Right ventricle myocardium inferior (tissue), 1 donor: Measurements from ENCODE around the gene DUSP7. TPM values are rescaled to one million over a fixed set of nuclear protein-coding genes. Genes with fewer than 3 reads are reported as not detected.

ENCODE experiments used
- ATAC-seq: fragments of 200-7000 bp; cut with Tn5 transposase; one replicate; pipeline ENCODE4 v1.9.1; 2020; ENCODE audit warnings: mild to moderate bottlenecking, moderate library complexity
- DNase-seq: peaks from one replicate; pipeline ENCODE4 v3.0.0; 2021; ENCODE audit errors: missing footprints
- intact Hi-C: fragments of 100-400 bp; cut with DNase I; formaldehyde crosslinking; loops from one replicate; pipeline ENCODE4 v1.11.0; 2022
- total RNA-seq: library from RNA; stranded (reverse); fragmentation: NEBNext Ultra II Directional; extraction: Animal tissue kit (Norgen Biotek cat#: 25700); gene quantifications from one replicate; pipeline ENCODE4 v1.2.1, GENCODE V29; 2021
- donor health status: DM: no; HTN: yes; CAD: no; lungs with severe emphysema.

The DUSP7 gene
- total RNA-seq, 1 donor from 2014 or later = 25.0 TPM

DNA sequence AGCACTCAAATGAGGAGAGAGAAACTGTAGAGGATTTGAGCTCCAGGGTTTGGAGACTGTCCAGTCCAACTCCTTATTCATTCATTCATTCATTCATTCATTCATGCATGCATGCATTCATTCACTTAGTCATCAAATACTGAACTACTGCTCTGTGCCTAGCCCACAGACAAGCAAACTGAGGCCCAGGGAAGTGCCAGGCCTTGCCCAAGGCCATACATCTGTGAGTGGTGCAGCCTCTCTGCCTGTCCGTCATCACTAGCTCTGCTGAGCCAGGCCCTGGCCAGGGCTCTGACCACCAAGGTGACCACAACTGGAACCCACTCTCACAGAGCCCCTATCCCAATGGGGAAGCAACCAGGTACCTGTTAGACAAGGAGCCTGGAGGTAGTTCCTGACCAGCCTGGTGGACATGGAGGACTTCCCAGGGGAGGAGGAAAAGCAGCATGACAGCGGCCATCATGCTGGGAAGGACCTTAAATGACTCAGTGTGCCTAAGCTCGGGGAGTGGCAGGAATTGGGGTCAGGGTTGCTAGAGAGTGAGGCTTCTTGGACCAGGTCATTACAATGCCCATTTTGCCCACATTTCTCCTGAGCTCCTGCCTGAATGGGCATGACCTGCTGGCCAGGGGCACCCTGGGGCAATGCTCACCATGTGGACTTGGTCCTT, 33.1 kb downstream of the DUSP7 start:
- intact Hi-C loops = loop anchor here (2.0 kb wide), 1 partner anchor 34 kb away; the partner anchor contains the start of gene DUSP7
- no peak for DNase-seq
- no peak for ATAC-seq

GRCh38 chr3:52022323-52023100, 33.9 kb downstream of the DUSP7 start:
- ATAC-seq (peak; percentile 25), DNase-seq (no peak)
- intact Hi-C loops = loop anchor here (2.0 kb wide), 1 partner anchor 34 kb away; the partner anchor contains the start of gene DUSP7

- intact Hi-C loops = loop anchor here (2.0 kb wide), 1 partner anchor 35 kb away; the partner anchor contains the start of gene DUSP7
- ATAC-seq = peak; percentile 47
These were observed 34.7 kb downstream of the DUSP7 start for GRCh38 chr3:52021489-52022268.

GRCh38 chr3:52020796-52021195, 35.6 kb downstream of the DUSP7 start:
- no peak for ATAC-seq
- DNase-seq = no peak
- intact Hi-C loops = no loop called here

More at GRCh38 chr3:52021489-52022268, 34.7 kb downstream of the DUSP7 start:
- peak; percentile 86 for DNase-seq

- ATAC-seq (peak; percentile 75), DNase-seq (peak; percentile 88)
- intact Hi-C loops = no loop called here
These were observed 36.9 kb downstream of the DUSP7 start for GRCh38 chr3:52019352-52020080.

GRCh38 chr3:52018319-52019000, 37.9 kb downstream of the DUSP7 start:
- intact Hi-C loops = no loop called here
- DNase-seq (peak; percentile 11), ATAC-seq (no peak)

GRCh38 chr3:52017586-52017985, 38.8 kb downstream of the DUSP7 start:
- ATAC-seq (no peak), DNase-seq (peak; percentile 8)
- intact Hi-C loops = no loop called here

- DNase-seq (peak; percentile 59), ATAC-seq (no peak)
- intact Hi-C loops = no loop called here
These were observed 40.7 kb downstream of the DUSP7 start for GRCh38 chr3:52015438-52016228.

DNA sequence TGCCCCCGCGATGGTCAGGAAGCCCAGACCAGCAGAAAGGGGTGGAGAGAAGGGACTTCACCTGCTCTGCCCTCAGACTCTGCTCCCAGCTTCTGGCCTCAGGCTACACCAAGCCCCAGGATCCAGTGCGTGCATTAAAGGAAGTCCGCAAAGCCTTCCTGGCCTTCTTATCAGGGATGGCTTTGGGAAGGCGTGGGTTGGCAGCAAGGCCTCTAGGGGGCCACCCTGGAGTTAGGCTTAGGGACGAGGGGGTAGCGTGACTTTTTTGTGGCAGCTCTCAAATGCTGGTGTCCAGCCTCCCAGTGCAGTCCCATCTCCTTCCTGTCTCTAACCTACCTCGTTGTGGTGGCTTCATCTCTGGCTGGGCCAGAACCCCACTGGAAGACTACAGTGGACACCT, 41.8 kb downstream of the DUSP7 start:
- intact Hi-C loops = no loop called here
- ATAC-seq (no peak), DNase-seq (peak; percentile 17)

DNA sequence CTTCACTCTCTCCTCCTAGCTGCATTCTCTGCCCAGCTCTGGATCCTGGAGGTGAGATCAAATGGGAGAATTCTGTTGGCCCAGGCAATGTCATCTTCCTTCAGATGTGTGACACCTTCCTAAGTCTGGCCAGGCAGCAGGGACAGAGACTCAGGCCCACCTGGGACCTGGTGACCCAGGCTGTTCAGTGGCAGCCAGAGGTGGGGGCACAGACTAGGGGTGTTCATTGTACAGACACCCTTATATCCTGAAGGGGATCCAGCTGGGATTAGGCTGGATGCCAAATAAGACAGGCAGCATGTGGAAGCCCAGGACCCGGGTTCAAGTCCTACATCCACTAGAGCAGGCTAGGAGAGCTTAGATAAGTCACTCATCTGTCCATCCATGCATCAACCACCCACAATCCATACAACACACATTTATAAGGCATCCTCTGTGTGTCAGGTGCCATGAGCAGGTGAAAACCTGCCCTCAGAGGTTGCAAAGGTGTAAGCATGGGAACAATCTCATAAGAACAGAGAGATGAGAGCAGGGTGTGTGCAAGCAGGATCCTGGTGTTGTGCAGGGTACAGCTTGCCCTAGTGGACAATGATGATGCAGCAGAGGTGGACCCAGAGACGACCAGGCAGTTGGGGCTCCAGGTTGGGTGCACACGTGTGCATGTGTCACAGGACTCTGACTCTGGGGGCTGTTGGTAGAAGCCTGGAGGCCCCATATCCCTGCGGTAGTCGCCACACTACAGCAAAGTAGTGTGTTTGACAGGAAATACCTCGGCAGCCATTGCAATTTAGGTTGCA, 42.4 kb downstream of the DUSP7 start:
- no peak for ATAC-seq
- intact Hi-C loops = no loop called here
- DNase-seq = peak; percentile 48

DNA sequence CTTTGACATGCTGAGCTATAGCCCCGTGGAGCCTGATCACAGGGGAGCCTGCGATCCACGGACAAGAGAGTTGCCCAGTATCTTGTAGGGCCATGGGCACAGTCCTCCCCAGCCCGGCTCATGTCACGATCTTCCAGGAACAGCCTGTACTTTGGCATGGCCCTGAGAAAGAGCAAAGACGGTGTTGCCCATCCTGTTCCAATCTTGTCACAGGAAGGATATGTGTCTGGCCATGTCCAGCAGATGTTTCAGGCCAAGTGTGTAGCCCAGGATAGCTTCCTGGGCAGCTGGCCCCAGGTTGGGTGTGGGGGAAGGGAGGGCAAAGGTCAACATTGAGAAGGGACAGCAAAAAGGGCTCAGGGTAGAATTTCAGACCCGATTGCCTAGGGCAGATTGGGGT, 43.7 kb downstream of the DUSP7 start:
- peak; percentile 15 for ATAC-seq

DNA sequence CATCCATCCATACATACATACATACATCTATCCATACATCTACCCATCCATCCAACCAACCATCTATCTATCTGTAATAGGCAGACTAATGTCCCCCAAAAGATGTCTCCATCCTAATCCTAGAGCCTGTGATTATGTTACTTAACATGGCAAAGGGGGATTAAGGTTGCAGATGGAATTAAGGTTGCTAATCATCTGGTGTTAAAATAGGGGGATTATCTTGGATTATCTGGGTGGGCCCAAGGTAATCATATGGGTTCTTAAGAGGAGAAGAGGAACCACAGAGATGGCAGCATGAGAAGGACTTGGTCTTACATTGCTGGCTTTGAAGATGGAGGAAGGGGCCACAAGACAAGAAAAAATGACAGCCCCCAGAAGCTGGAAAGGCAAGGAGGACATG, 45.9 kb downstream of the DUSP7 start:
- intact Hi-C loops = no loop called here
- DNase-seq = no peak

More for the DNA sequence above, 43.7 kb downstream of the DUSP7 start:
- peak; percentile 40 for DNase-seq
- intact Hi-C loops = no loop called here

DNA sequence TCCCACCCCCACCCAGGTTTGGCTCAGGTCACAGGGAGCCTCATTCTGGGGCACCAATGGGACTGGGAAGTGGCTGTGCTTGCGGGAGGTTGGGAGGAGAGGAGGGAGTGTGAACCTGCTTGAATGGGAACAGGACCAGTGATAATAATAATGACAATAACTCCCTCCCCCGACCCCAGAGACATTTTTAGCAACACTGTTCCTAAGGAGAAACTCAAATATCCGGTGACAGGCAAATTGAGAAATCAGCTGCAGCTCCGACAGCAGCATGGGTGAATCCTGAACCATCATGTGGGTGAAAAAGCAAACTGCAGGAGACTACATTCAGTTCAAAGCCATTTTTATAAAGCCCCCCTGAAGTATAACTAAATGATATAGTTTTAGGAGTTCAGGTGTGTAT, 49.1 kb downstream of the DUSP7 start:
- intact Hi-C loops = no loop called here
- no peak for ATAC-seq
- DNase-seq = no peak

More for the DNA sequence above, 45.9 kb downstream of the DUSP7 start:
- ATAC-seq = no peak

- DNase-seq (no peak), ATAC-seq (no peak)
- intact Hi-C loops = no loop called here
These were observed 49.6 kb downstream of the DUSP7 start for GRCh38 chr3:52006820-52007133.

GRCh38 chr3:52006017-52006819, 50.2 kb downstream of the DUSP7 start:
- DNase-seq (peak; percentile 64), ATAC-seq (no peak)
- intact Hi-C loops = no loop called here

DNA sequence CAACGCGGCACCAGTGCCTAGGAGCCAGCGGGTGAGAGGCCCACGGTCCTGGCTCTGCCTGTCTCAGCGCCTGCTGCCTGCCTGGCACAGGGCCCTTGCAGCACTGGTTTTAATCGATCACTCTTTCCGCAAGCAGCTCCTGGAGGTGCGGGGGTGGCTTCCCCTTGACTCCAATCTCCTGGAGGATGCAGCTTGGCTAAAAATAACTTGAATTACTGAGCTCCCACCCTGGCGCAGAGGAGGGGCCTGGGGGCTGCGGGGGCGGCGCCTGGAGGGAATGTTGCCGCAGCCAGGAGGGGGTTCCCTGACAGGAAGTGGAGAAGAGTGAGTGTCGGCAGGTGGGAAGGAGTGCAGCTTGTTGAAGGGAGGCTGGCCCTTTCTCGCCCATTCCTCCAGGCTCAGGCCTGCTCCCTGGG, 50.8 kb downstream of the DUSP7 start:
- DNase-seq (peak; percentile 64), ATAC-seq (peak; percentile 7)
- intact Hi-C loops = no loop called here
